IMR-90 (cell line): ENCODE results near the gene YBX2. TPM values are rescaled to one million over a fixed set of nuclear protein-coding genes. Genes with fewer than 3 reads are reported as not detected.

Source experiments
- ATAC-seq: fragments of 200-7000 bp; cut with Tn5 transposase; 2 replicates; pipeline ENCODE4 v1.9.1; 2020; ENCODE audit warnings: low read depth, mild to moderate bottlenecking, moderate library complexity
- BruUV-seq: library from RNA; stranded (reverse); fragments of 400-500 nt; replicated peaks from 2 replicates; lab custom pipeline; 2021; lab: Mats Ljungman, UMichigan
- CTCF ChIA-PET: fragments of 300-600 bp; formaldehyde crosslinking; extraction: SDS; loops from one replicate; lab custom pipeline; 2021; ENCODE audit warnings: antibody characterized with exemption; lab: Yijun Ruan, JAX
- POLR2A ChIA-PET: fragments of 300-600 bp; sonication (Branson Sonifier 250); formaldehyde crosslinking; loops from one replicate; lab custom pipeline; 2022; ENCODE audit warnings: antibody characterized with exemption; ENCODE audit not compliant: unreplicated experiment; lab: Charles Lee
- DNase-seq: peaks from one replicate; pipeline ENCODE4 v3.0.0; 2013
- H2AFZ ChIP-seq: replicated peaks from 2 replicates; pipeline ENCODE3; 2013; ENCODE audit warnings: low read length, mild to moderate bottlenecking; ENCODE audit not compliant: poor library complexity
- H2AK5ac ChIP-seq: 2 replicates; pipeline ENCODE4 v1.6.1; 2013; ENCODE audit warnings: low read depth, low read length, inconsistent platforms
- H2AK9ac ChIP-seq: replicated peaks from 2 replicates; pipeline ENCODE3; 2013; ENCODE audit warnings: mild to moderate bottlenecking, low read depth, low read length, moderate library complexity; ENCODE audit not compliant: poor library complexity
- H2BK120ac ChIP-seq: 2 replicates; pipeline ENCODE4 v1.6.1; 2013; ENCODE audit warnings: low read depth, low read length, inconsistent platforms
- H2BK15ac ChIP-seq: 3 replicates; pipeline ENCODE4 v1.6.1; 2013; ENCODE audit warnings: low read depth, low read length, inconsistent platforms
- H2BK20ac ChIP-seq: 2 replicates; pipeline ENCODE4 v1.6.1; 2013; ENCODE audit warnings: low read depth, mild to moderate bottlenecking, inconsistent platforms, low read length, moderate library complexity
- H2BK5ac ChIP-seq: 2 replicates; pipeline ENCODE4 v1.6.1; 2013; ENCODE audit warnings: mild to moderate bottlenecking, low read depth, low read length, inconsistent platforms; ENCODE audit not compliant: poor library complexity, severe bottlenecking
- H3K14ac ChIP-seq: replicated peaks from 2 replicates; pipeline ENCODE4 v1.6.1; 2013; ENCODE audit warnings: low read depth, low read length, inconsistent platforms
- H3K18ac ChIP-seq: 2 replicates; pipeline ENCODE4 v1.6.1; 2013; ENCODE audit warnings: low read depth, low read length, control low read depth
- H3K23ac ChIP-seq: 2 replicates; pipeline ENCODE4 v1.6.1; 2013; ENCODE audit warnings: low read depth, low read length, inconsistent platforms
- H3K27ac ChIP-seq: 2 replicates; pipeline ENCODE4 v1.5.1; 2013; ENCODE audit warnings: mild to moderate bottlenecking, control low read depth, low read length; ENCODE audit not compliant: insufficient read depth
- H3K27me3 ChIP-seq: 2 replicates; pipeline ENCODE4 v1.6.1; 2013; ENCODE audit warnings: low read length; ENCODE audit not compliant: control insufficient read depth, insufficient read depth
- H3K36me3 ChIP-seq: 2 replicates; pipeline ENCODE4 v1.6.1; 2013; ENCODE audit warnings: low read length, mixed read lengths; ENCODE audit not compliant: control insufficient read depth, insufficient read depth
- H3K4ac ChIP-seq: 2 replicates; pipeline ENCODE4 v1.6.1; 2013; ENCODE audit warnings: low read depth, low read length, inconsistent platforms
- H3K4me1 ChIP-seq: 2 replicates; pipeline ENCODE4 v1.6.1; 2013; ENCODE audit warnings: low read length, mixed read lengths; ENCODE audit not compliant: control insufficient read depth, insufficient read depth
- H3K4me2 ChIP-seq: 2 replicates; pipeline ENCODE4 v1.6.1; 2013; ENCODE audit warnings: low read depth, mild to moderate bottlenecking, control low read depth, low read length, moderate library complexity
- H3K4me3 ChIP-seq: 2 replicates; pipeline ENCODE4 v1.5.1; 2013; ENCODE audit warnings: low read depth, mild to moderate bottlenecking, control low read depth, low read length, moderate library complexity; ENCODE audit not compliant: insufficient read depth
- H3K56ac ChIP-seq: 2 replicates; pipeline ENCODE4 v1.6.1; 2013; ENCODE audit warnings: low read length, inconsistent platforms; ENCODE audit not compliant: insufficient read depth; ENCODE audit errors: extremely low read depth
- H3K79me1 ChIP-seq, 2 experiments: 2 replicates each; pipeline ENCODE4 v1.6.1; 2013; ENCODE audit warnings: low read length in 2 of 2, inconsistent platforms in 1 of 2, low read depth in 1 of 2
- H3K9ac ChIP-seq: 2 replicates; pipeline ENCODE4 v1.6.1; 2013; ENCODE audit warnings: low read depth, low read length, control low read depth
- H3K9me1 ChIP-seq: 2 replicates; pipeline ENCODE4 v1.6.1; 2013; ENCODE audit warnings: low read length, inconsistent platforms; ENCODE audit not compliant: insufficient read depth
- H3K9me3 ChIP-seq: 2 replicates; pipeline ENCODE4 v1.6.1; 2013; ENCODE audit warnings: low read length; ENCODE audit not compliant: control insufficient read depth, insufficient read depth
- H4K20me1 ChIP-seq: 2 replicates; pipeline ENCODE4 v1.6.1; 2013; ENCODE audit warnings: low read length, inconsistent platforms; ENCODE audit not compliant: insufficient read depth
- H4K5ac ChIP-seq: 2 replicates; pipeline ENCODE4 v1.6.1; 2013; ENCODE audit warnings: mild to moderate bottlenecking, low read depth, low read length, control low read depth
- H4K8ac ChIP-seq, 2 experiments: 2 replicates each; pipeline ENCODE4 v1.6.1; 2013; ENCODE audit warnings: low read depth in 2 of 2, low read length in 2 of 2, control low read depth in 1 of 2, inconsistent platforms in 1 of 2
- H4K91ac ChIP-seq: 2 replicates; pipeline ENCODE4 v1.6.1; 2013; ENCODE audit warnings: low read depth, low read length, inconsistent platforms; ENCODE audit not compliant: insufficient read depth
- MAFK ChIP-seq: IDR thresholded peaks from 2 replicates; pipeline ENCODE4 v1.6.1; 2012; ENCODE audit warnings: low read depth, low read length, improper control_type of control experiment
- POLR2A ChIP-seq: IDR thresholded peaks from 2 replicates; pipeline ENCODE4 v1.6.1; 2012; ENCODE audit warnings: mild to moderate bottlenecking, low read depth, low read length
- WGBS, 2 experiments: methylation state at CpG; one replicate each; pipeline versions ENCODE4 v1.1.5 to v1.1.7; 2013; ENCODE audit warnings: missing lambda C conversion rate in 2 of 2; ENCODE audit not compliant: insufficient read length in 1 of 2; ENCODE audit errors: extremely low coverage in 2 of 2; 5-methylcytosine and 5-hydroxymethylcytosine counted together
- dilution Hi-C: fragments of 300-500 bp; cut with HindIII; formaldehyde crosslinking; loops from one replicate; pipeline ENCODE4 v1.14.3; 2018; ENCODE audit warnings: low sequenced_read_pairs; ENCODE audit not compliant: unreplicated experiment
- in situ Hi-C: fragments of 300-500 bp; cut with MboI; formaldehyde crosslinking; loops from 3 replicates; pipeline ENCODE4 v1.14.3; 2019; ENCODE audit warnings: low sequenced_read_pairs, inconsistent platforms, mixed read lengths
- intact Hi-C: fragments of 100-400 bp; cut with micrococcal nuclease; formaldehyde crosslinking; loops from 2 replicates; pipeline ENCODE4 v1.10.0; 2022
- polyA plus RNA-seq, 3 experiments: library from polyadenylated mRNA; depleted of rRNA; stranded (reverse); fragments of >200 nt; gene quantifications; 2 replicates each; pipeline ENCODE4 v1.2.3, GENCODE V29; 2012; ENCODE audit warnings: low replicate concordance in 1 of 3
- total RNA-seq: library from RNA; depleted of rRNA; stranded (reverse); fragments of >200 nt; gene quantifications from 2 replicates; pipeline ENCODE4 v1.2.3, GENCODE V29; 2012

Gene YBX2
- total and polyA plus RNA-seq, 2 of the 4 experiments (the other 2 are of a cell fraction) = 0.17 TPM; not detected in 1

- no peak overlapping the region for H3K4me3 ChIP-seq
- dilution Hi-C loops = no loop called here
Observed at GRCh38 chr17:7326186-7326585, 31.7 kb upstream of the YBX2 start.

More at GRCh38 chr17:7326186-7326585, 31.7 kb upstream of the YBX2 start:
- no peak overlapping the region for H2BK5ac ChIP-seq
- CTCF ChIA-PET = no interaction called here
- no peak overlapping the region for H3K14ac ChIP-seq
- H3K79me1 ChIP-seq = peaks cover 10 to 29% of the 10 kb centered on the region in 2 experiments; a peak in 3 of 4 replicates
- POLR2A ChIA-PET = no interaction called here
- H4K91ac ChIP-seq = no peak overlapping the region
- BruUV-seq = no TSS peak
- intact Hi-C loops = loop anchor here (10.0 kb wide), 1 partner anchor 239 kb away; the partner anchor contains the start of gene SENP3
- H3K18ac ChIP-seq = no peak overlapping the region
- no CpG with 5 or more reads among the region's 11 CpGs for WGBS, 2 experiments
- no peak overlapping the region for H3K56ac ChIP-seq
- no peaks in the 10 kb centered on the region for H3K27me3 ChIP-seq
- H3K9ac ChIP-seq = no peak overlapping the region
- no peak overlapping the region for H2BK20ac ChIP-seq
- H3K9me3 ChIP-seq = no peaks in the 10 kb centered on the region
- H3K27ac ChIP-seq = no peak overlapping the region
- in situ Hi-C loops = no loop called here
- ATAC-seq = no peak
- no peak overlapping the region for H2BK120ac ChIP-seq
- H3K9me1 ChIP-seq = peaks cover 6% of the 10 kb centered on the region; the same call in 1 of the 2 replicates
- peaks cover 5% of the 10 kb centered on the region; the same call in 1 of the 2 replicates for H3K4me1 ChIP-seq
- H2AK9ac ChIP-seq = no peak overlapping the region
- H3K36me3 ChIP-seq = peaks cover 45% of the 10 kb centered on the region
- no peak for TF ChIP-seq POLR2A
- no peak for TF ChIP-seq MAFK
- no peak overlapping the region for H4K5ac ChIP-seq
- H2AFZ ChIP-seq = no peak overlapping the region
- H3K4me2 ChIP-seq = no peak overlapping the region
- H2AK5ac ChIP-seq = no peak overlapping the region
- no peak overlapping the region for H2BK15ac ChIP-seq
- peaks cover 7% of the 10 kb centered on the region for H4K20me1 ChIP-seq
- no peak for DNase-seq
- H4K8ac ChIP-seq = no peak overlapping the region
- H3K4ac ChIP-seq = no peak overlapping the region
- H3K23ac ChIP-seq = no peak overlapping the region
